BE2C (cell line): ENCODE data around the gene NOA1. TPM values are rescaled to one million over a fixed set of nuclear protein-coding genes. Genes with fewer than 3 reads are reported as not detected.

ENCODE experiments used
- DNase-seq: peaks from one replicate; pipeline ENCODE4 v3.0.0-alpha.2; 2020
- H3K27me3 ChIP-seq: fragments of 250-450 bp; sonication (Bioruptor Pico); 2 replicates; pipeline ENCODE4 v1.5.1; 2020; ENCODE audit warnings: mild to moderate bottlenecking
- H3K36me3 ChIP-seq: fragments of 250-450 bp; sonication (Bioruptor Pico); 2 replicates; pipeline ENCODE4 v1.5.1; 2020; ENCODE audit warnings: mild to moderate bottlenecking
- H3K4me1 ChIP-seq: fragments of 250-450 bp; sonication (Bioruptor Pico); 2 replicates; pipeline ENCODE4 v1.5.1; 2020
- H3K4me3 ChIP-seq: 2 replicates; pipeline ENCODE4 v1.5.1; 2011; ENCODE audit warnings: low read depth, low read length
- H3K9me3 ChIP-seq: fragments of 250-450 bp; sonication (Bioruptor Pico); 2 replicates; pipeline ENCODE4 v1.5.1; 2020
- polyA plus RNA-seq: library from polyadenylated mRNA; unstranded; fragments of >200 nt; gene quantifications from one replicate; pipeline ENCODE4 v1.2.1, GENCODE V29; 2012; ENCODE audit warnings: low read depth, missing spikeins; ENCODE audit not compliant: insufficient read length, insufficient read depth
- TF ChIP-seq, protein P1 (sequence below): IDR thresholded peaks from 2 replicates; pipeline ENCODE4 v1.5.1; 2012; ENCODE audit warnings: mild to moderate bottlenecking, low read depth, low read length

Gene NOA1
- 16.2 TPM for polyA plus RNA-seq

DNA sequence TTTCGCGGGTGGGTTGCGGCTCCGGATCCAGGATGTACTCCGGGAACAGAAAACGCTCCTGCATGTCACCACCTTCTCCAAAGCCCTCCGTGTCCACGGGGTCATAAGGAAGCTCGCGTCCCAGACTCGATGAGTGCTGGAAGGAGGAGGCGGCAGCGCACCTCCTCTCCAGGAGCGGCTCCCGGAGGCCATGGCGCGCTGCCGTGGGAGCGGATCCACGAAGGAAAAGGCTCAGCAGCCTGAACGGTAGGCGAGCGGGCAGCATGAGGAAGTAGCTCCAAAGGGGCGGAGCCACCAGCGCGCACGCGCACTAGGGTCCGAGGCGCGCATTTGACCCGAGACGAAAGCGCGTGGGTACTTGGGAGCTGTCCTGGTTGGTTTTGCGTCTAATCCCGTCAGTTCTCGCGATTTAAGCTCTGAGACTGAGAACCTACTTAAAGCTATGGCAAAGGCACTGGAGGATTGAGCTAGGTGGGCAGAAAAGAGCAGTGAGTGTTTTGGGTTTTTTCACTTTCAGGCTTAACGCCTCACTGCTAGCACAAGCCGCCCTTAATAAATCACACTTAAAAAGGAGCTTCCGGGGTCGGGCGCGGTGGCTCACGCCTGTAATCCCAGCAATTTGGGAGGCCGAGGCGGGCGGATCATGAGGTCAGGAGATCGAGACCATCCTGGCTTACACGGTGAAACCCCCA, at the start of gene NOA1:
Gene NOA1 (minus strand): TSS at position 286 of the 692 bp plus-strand sequence. CDS start 21 bp downstream, at position 265.
- Histone ChIP-seq H3K36me3 (peaks cover 31% of the 10 kb centered on the region), H3K27me3 (no peaks in the 10 kb centered on the region), H3K4me1 (no peaks in the 10 kb centered on the region; the same call in 1 of the 2 replicates), H3K9me3 (no peaks in the 10 kb centered on the region), H3K4me3 (peak within 1 kb of the TSS; percentile 99)
- DNase-seq, result peak; percentile 96
- TF ChIP-seq, protein P1, sequence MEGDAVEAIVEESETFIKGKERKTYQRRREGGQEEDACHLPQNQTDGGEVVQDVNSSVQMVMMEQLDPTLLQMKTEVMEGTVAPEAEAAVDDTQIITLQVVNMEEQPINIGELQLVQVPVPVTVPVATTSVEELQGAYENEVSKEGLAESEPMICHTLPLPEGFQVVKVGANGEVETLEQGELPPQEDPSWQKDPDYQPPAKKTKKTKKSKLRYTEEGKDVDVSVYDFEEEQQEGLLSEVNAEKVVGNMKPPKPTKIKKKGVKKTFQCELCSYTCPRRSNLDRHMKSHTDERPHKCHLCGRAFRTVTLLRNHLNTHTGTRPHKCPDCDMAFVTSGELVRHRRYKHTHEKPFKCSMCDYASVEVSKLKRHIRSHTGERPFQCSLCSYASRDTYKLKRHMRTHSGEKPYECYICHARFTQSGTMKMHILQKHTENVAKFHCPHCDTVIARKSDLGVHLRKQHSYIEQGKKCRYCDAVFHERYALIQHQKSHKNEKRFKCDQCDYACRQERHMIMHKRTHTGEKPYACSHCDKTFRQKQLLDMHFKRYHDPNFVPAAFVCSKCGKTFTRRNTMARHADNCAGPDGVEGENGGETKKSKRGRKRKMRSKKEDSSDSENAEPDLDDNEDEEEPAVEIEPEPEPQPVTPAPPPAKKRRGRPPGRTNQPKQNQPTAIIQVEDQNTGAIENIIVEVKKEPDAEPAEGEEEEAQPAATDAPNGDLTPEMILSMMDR, result no peak

DNA sequence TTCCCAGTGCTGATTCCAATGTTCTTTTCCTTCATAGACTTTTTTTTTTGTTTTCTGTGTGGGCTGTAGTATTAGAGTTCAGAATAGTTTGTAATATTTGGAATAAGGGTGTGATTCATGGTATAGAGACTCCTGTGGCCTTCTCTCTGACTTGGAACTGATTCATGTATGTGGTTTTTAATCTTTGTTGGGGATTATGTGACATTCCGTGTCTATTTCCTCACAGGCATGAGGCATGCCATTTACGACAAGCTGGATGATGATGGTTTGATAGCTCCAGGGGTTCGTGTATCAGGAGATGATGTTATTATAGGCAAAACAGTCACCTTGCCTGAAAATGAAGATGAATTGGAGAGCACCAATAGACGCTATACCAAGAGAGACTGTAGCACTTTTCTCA, 45.7 kb upstream of the NOA1 start:
- peaks cover 91% of the 10 kb centered on the region for H3K36me3 ChIP-seq
- no peak for DNase-seq
- no peaks in the 10 kb centered on the region for H3K4me1 ChIP-seq
- H3K4me3 ChIP-seq, result no peak overlapping the region
- no peaks in the 10 kb centered on the region for H3K9me3 ChIP-seq
- no peaks in the 10 kb centered on the region for H3K27me3 ChIP-seq
- TF ChIP-seq, protein P1, result no peak

DNA sequence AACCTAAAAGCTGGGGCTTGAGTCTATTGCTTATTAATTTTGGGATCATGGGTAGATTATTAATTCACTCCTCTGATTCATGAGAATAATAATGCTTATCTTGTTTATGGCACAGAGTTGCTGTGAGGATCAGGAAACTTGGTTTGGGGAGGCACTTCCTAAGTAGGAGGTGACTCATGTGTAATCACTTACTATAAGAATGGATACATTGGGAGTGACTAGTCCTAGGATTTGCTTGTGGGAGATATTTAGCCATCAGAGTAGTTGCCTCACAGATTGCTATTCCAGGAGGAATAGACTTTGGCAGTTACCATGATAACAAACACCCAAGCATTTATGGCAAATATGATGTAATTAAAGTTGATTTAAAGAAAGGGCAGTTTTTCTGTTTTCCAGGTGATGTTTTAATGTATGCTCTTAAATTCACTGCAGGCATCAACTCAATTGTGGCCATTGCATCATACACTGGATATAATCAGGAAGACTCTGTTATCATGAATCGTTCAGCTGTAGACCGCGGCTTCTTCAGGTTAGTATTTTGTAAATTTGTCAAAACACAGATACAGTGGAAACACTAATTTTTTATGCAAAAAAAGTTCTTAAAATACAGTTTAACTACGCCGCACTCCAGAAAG, 43.2 kb upstream of the NOA1 start:
- Histone ChIP-seq H3K9me3 (no peaks in the 10 kb centered on the region), H3K27me3 (no peaks in the 10 kb centered on the region), H3K36me3 (peaks cover 86% of the 10 kb centered on the region), H3K4me1 (no peaks in the 10 kb centered on the region), H3K4me3 (no peak overlapping the region)
- TF ChIP-seq, protein P1, result no peak
- no peak for DNase-seq

GRCh38 chr4:57018980-57019379, 41.6 kb upstream of the NOA1 start:
- no peaks in the 10 kb centered on the region for H3K27me3 ChIP-seq
- TF ChIP-seq, protein P1, result no peak
- H3K4me3 ChIP-seq, result no peak overlapping the region
- H3K36me3 ChIP-seq, result peaks cover 83% of the 10 kb centered on the region
- no peaks in the 10 kb centered on the region for H3K4me1 ChIP-seq
- no peak for DNase-seq
- H3K9me3 ChIP-seq, result no peaks in the 10 kb centered on the region

GRCh38 chr4:57013543-57014120, 36.2 kb upstream of the NOA1 start:
- Histone ChIP-seq H3K36me3 (peaks cover 90% of the 10 kb centered on the region), H3K4me3 (no peak overlapping the region), H3K4me1 (no peaks in the 10 kb centered on the region), H3K9me3 (no peaks in the 10 kb centered on the region), H3K27me3 (no peaks in the 10 kb centered on the region)
- DNase-seq, result no peak
- TF ChIP-seq, protein P1, result no peak

DNA sequence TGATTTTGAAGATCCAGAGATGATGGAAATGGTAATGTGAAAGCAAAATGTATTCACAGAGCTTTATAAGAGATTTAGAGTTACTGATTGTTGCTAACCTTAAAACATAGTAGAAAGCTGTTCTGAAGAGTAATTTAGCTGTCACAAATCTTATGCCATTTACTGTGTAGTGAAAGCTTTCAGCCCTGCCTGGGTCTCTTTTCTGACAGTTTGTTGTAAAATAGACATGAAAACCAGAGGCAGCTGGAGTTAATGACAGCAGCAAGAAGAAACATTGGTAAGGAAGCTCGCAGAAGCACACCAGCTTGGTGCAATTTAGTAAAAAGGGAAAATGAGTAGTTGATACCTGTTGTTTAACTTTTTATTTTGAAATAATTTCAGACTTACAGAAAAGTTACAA, 22.3 kb upstream of the NOA1 start:
- peaks cover 69% of the 10 kb centered on the region for H3K36me3 ChIP-seq
- DNase-seq, result no peak
- H3K9me3 ChIP-seq, result no peaks in the 10 kb centered on the region
- H3K4me3 ChIP-seq, result no peak overlapping the region
- H3K4me1 ChIP-seq, result no peaks in the 10 kb centered on the region
- H3K27me3 ChIP-seq, result no peaks in the 10 kb centered on the region
- TF ChIP-seq, protein P1, result no peak
